Natural killer cell treated with Interleukin-12 subunit alpha and Interleukin-12 subunit beta and Interleukin-15 and Interleukin-18, amount 100 ng/mL, for 72 hours (primary cell): ENCODE data around the gene BTBD6. TPM values are rescaled to one million over a fixed set of nuclear protein-coding genes. Genes with fewer than 3 reads are reported as not detected.

ENCODE experiments used
- ATAC-seq, 2 donors: fragments of 150-1000 bp; cut with Tn5 transposase in 1 of 2; sonication (Bioruptor Pico), chemical (Tn5 transposase) in 1 of 2; 2 replicates each; pipeline ENCODE4 v1.10.0; 2021
- DNase-seq: peaks from one replicate; pipeline ENCODE4 v3.0.0; 2022; ENCODE audit warnings: low spot score
- H3K27ac Mint-ChIP-seq, 2 donors: 1 replicate in 1 of 2; 2 replicates in 1 of 2; pipeline ENCODE4 v1.8.0; 2022; ENCODE audit warnings: mixed read lengths in 2 of 2, mild to moderate bottlenecking in 1 of 2, moderate library complexity in 1 of 2
- H3K27me3 Mint-ChIP-seq, 2 donors: 1 replicate in 1 of 2; 2 replicates in 1 of 2; pipeline ENCODE4 v1.8.0; 2022; ENCODE audit warnings: mixed read lengths in 2 of 2
- H3K36me3 Mint-ChIP-seq: one replicate; pipeline ENCODE4 v1.8.0; 2022; ENCODE audit warnings: mixed read lengths
- H3K4me1 Mint-ChIP-seq, 2 donors: 1 replicate in 1 of 2; 2 replicates in 1 of 2; pipeline ENCODE4 v1.8.0; 2022; ENCODE audit warnings: low read depth in 2 of 2, mixed read lengths in 2 of 2, mild to moderate bottlenecking in 1 of 2
- H3K4me3 Mint-ChIP-seq: one replicate; pipeline ENCODE4 v1.8.0; 2022; ENCODE audit warnings: mixed read lengths
- H3K9me3 Mint-ChIP-seq: 2 replicates; pipeline ENCODE4 v1.8.0; 2022; ENCODE audit warnings: mixed read lengths
- total RNA-seq, 2 donors: library from RNA; stranded (reverse); gene quantifications; one replicate each; pipeline ENCODE4 v1.2.3, GENCODE V29; 2022

Gene BTBD6
- total RNA-seq, 2 donors from 2014 or later, result 42.3 to 52.9 TPM

GRCh38 chr14:105216490-105217247 is 31.7 kb upstream of the BTBD6 start:
- Mint-ChIP-seq H3K4me3 (no peak overlapping the region), H3K27me3 (no peaks in the 10 kb centered on the region), H3K36me3 (no peaks in the 10 kb centered on the region), H3K4me1 (peaks cover 9 to 12% of the 10 kb centered on the region in 2 donors), H3K27ac (no peak overlapping the region), H3K9me3 (no peaks in the 10 kb centered on the region)
- ATAC-seq (no peak), DNase-seq (no peak)

- peaks cover 12 to 13% of the 10 kb centered on the region in 2 donors for H3K4me1 Mint-ChIP-seq
- ATAC-seq (no peak), DNase-seq (no peak)
- H3K4me3 Mint-ChIP-seq, result no peak overlapping the region
- H3K27me3 Mint-ChIP-seq, result no peaks in the 10 kb centered on the region
- H3K9me3 Mint-ChIP-seq, result no peaks in the 10 kb centered on the region
- H3K36me3 Mint-ChIP-seq, result no peaks in the 10 kb centered on the region
- no peak overlapping the region for H3K27ac Mint-ChIP-seq
These were observed 30.6 kb upstream of the BTBD6 start for GRCh38 chr14:105217774-105218173.

- Mint-ChIP-seq H3K27ac (no peak overlapping the region), H3K4me3 (no peak overlapping the region), H3K9me3 (no peaks in the 10 kb centered on the region), H3K36me3 (no peaks in the 10 kb centered on the region), H3K4me1 (peaks cover 13 to 14% of the 10 kb centered on the region in 2 donors), H3K27me3 (no peaks in the 10 kb centered on the region)
- no peak for DNase-seq
- no peak for ATAC-seq
These were observed 29.7 kb upstream of the BTBD6 start for GRCh38 chr14:105218611-105219010.

GRCh38 chr14:105219043-105219612 is 29.2 kb upstream of the BTBD6 start:
- Mint-ChIP-seq H3K36me3 (no peaks in the 10 kb centered on the region), H3K27me3 (no peaks in the 10 kb centered on the region), H3K9me3 (no peaks in the 10 kb centered on the region), H3K27ac (no peak overlapping the region), H3K4me1 (peaks cover 13 to 14% of the 10 kb centered on the region in 2 donors), H3K4me3 (no peak overlapping the region)
- ATAC-seq, result no peak
- no peak for DNase-seq

- Mint-ChIP-seq H3K27ac (no peak overlapping the region), H3K4me3 (no peak overlapping the region), H3K4me1 (peaks cover 13 to 14% of the 10 kb centered on the region in 2 donors), H3K36me3 (no peaks in the 10 kb centered on the region), H3K27me3 (no peaks in the 10 kb centered on the region), H3K9me3 (no peaks in the 10 kb centered on the region)
- no peak for DNase-seq
- ATAC-seq, result no peak
These were observed 28.6 kb upstream of the BTBD6 start for GRCh38 chr14:105219753-105220152.

DNA sequence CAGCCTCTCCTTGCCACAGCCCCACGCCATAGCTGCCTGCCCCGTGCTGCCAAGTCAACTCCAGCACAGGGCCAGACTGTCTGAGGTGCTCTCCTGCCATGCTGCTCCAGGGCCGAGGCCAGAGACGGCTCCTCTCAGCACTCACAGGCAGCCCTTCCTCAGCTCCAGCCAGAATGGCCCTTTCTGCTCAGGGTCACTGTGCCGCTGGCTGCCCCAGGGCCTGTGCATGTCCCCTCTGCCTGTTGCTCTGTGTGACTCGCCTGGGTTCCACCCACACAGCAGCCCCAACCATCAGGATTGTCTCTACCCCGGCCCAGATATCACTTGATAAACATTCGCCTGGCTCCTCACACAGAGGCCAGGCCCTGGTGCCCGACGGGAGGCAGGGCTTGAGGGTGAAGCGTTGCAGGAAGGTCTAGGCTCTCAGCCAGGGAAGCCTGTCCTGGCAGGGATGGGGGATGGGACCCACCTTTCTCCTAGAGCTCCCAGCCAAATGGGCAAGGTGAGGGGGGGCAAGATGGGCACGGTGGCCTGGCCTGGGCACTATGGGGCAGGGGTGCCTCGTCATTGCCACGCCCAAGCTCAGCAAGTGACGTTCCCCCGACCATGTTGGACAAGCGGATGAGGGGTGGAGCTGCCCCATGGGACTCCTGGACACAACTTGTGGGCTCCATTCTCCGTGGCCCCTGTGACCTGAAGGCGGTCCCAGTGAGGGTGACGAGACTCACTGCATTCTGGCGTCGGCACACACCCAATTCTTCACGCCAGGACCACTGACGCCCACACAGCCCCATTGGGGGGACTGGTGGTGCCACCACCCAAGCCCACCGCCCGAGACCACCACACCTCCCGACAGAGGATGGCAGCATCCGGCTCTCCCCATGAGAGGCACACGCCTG is 27.4 kb upstream of the BTBD6 start:
- Mint-ChIP-seq H3K27ac (no peak overlapping the region), H3K4me1 (peaks cover 3 to 4% of the 10 kb centered on the region in 2 donors), H3K36me3 (no peaks in the 10 kb centered on the region), H3K27me3 (no peaks in the 10 kb centered on the region), H3K9me3 (no peaks in the 10 kb centered on the region), H3K4me3 (no peak overlapping the region)
- ATAC-seq (no peak), DNase-seq (no peak)

DNA sequence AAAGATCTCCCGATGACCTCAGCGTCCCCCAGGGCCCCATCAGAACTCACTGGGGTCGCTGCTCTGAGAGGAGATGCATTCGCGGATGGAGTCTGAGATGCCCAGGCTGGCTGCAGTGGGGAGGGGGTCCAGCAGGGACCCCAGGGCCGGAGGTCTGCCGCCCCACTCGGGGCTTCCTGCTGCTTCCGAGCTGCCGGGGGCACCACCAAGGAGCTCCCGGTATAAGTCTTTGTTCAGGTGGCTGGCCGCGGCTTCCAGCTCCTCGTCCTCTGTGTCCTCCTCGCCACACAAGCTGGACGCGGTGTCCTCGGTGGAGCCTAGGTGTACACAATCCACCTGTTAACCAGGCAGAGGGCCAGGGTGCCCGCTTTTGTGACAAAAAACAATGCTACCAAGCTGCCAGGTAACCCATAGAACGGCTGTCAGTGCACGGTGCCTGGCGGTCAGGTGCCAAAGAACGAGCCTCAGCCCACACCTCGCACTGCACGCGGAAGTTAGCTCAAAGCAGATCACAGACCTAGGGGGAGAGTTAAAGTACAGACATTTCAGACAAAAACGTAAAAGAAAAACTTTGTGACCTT is 26.6 kb upstream of the BTBD6 start:
- Mint-ChIP-seq H3K9me3 (no peaks in the 10 kb centered on the region), H3K4me3 (no peak overlapping the region), H3K4me1 (peaks cover 2 to 4% of the 10 kb centered on the region in 2 donors), H3K36me3 (no peaks in the 10 kb centered on the region), H3K27me3 (no peaks in the 10 kb centered on the region), H3K27ac (no peak overlapping the region)
- DNase-seq, result no peak
- no peak for ATAC-seq

- Mint-ChIP-seq H3K9me3 (no peaks in the 10 kb centered on the region), H3K36me3 (no peaks in the 10 kb centered on the region), H3K27ac (no peak overlapping the region), H3K4me1 (peaks cover 2 to 4% of the 10 kb centered on the region in 2 donors), H3K4me3 (no peak overlapping the region), H3K27me3 (no peaks in the 10 kb centered on the region)
- no peak for DNase-seq
- ATAC-seq, result no peak
These were observed 25.1 kb upstream of the BTBD6 start for GRCh38 chr14:105223260-105223659.

DNA sequence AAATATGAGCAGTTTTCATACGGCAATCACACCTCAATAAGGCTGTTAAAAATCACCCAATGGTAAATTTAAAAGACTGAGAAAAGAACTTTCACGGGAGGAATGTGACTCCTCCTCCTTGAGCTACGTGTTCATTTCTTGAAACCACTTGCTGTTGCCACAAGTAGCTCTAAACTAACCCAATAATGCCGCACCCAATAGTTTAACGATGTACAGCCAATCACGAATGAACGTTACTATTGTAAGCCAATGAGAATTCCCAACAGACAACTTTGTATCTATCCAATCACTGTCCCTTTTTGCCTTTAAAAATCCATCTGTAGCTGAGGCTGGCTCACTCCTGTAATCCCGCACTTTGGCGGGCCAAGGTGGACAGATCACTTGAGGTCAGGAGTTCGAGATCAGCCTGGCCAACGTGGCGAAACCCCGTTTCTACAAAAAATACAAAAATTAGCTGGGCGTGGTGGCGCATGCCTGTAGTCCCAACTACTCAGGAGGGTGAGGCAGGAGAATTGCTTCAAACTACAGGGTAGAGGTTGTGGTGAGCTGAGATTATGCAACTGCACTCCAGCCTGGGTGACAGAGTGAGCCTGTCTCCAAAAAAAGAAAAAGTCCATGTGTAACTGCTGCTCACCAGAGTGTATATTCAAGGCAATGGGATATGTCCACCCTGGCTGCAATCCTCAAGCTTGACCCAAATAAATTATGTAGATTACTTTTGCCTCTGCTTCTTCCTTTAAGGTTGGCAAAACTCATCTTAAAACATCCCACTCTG is 24.4 kb upstream of the BTBD6 start:
- Mint-ChIP-seq H3K27ac (no peak overlapping the region), H3K9me3 (no peaks in the 10 kb centered on the region)
- ATAC-seq, result no peak

GRCh38 chr14:105224845-105225570 is 23.3 kb upstream of the BTBD6 start:
- no peak for DNase-seq
- Mint-ChIP-seq H3K36me3 (no peaks in the 10 kb centered on the region), H3K4me3 (no peak overlapping the region), H3K27me3 (no peaks in the 10 kb centered on the region), H3K4me1 (peaks cover 4% of the 10 kb centered on the region in 2 donors), H3K9me3 (no peaks in the 10 kb centered on the region), H3K27ac (no peak overlapping the region)
- ATAC-seq, result no peak

More for the DNA sequence above, 24.4 kb upstream of the BTBD6 start:
- DNase-seq, result no peak
- Mint-ChIP-seq H3K27me3 (no peaks in the 10 kb centered on the region), H3K36me3 (no peaks in the 10 kb centered on the region), H3K4me3 (no peak overlapping the region), H3K4me1 (peaks cover 3 to 4% of the 10 kb centered on the region in 2 donors)

- peaks cover 4% of the 10 kb centered on the region in 2 donors for H3K4me1 Mint-ChIP-seq
- no peak for ATAC-seq
- H3K4me3 Mint-ChIP-seq, result no peak overlapping the region
- H3K27ac Mint-ChIP-seq, result no peak overlapping the region
- H3K27me3 Mint-ChIP-seq, result no peaks in the 10 kb centered on the region
- no peak for DNase-seq
- H3K36me3 Mint-ChIP-seq, result no peaks in the 10 kb centered on the region
- H3K9me3 Mint-ChIP-seq, result no peaks in the 10 kb centered on the region
These were observed 22.1 kb upstream of the BTBD6 start for GRCh38 chr14:105226198-105226597.

- Mint-ChIP-seq H3K4me3 (no peak overlapping the region), H3K36me3 (no peaks in the 10 kb centered on the region), H3K27ac (no peak overlapping the region), H3K4me1 (peaks cover 0 to 4% of the 10 kb centered on the region in 2 donors), H3K27me3 (no peaks in the 10 kb centered on the region), H3K9me3 (no peaks in the 10 kb centered on the region)
- ATAC-seq, result no peak
- DNase-seq, result no peak
These were observed 21.0 kb upstream of the BTBD6 start for GRCh38 chr14:105227346-105227745.
